ENCODE data around the gene LARP1.

DNA sequence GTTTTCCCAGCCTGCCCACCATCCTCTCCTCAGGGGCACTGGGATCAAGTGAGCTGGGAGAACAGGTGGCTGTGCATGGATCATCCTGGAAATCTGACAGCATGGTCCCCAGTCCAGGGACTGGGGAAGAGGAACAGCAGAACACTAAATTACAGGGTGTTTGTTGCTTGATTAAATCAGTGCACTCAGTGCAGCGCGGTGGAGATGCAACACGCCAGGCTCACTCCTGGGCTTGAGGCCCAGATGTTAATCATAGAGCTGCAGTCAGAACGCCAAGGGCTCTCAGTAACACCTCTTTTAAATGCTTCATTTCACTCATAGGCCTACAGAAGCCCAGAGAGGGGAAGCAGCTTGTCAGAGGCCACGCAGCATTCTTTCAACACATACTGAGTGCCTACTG is 14.2 kb upstream of the LARP1 start:
- TF ChIP-seq, protein P1, sequence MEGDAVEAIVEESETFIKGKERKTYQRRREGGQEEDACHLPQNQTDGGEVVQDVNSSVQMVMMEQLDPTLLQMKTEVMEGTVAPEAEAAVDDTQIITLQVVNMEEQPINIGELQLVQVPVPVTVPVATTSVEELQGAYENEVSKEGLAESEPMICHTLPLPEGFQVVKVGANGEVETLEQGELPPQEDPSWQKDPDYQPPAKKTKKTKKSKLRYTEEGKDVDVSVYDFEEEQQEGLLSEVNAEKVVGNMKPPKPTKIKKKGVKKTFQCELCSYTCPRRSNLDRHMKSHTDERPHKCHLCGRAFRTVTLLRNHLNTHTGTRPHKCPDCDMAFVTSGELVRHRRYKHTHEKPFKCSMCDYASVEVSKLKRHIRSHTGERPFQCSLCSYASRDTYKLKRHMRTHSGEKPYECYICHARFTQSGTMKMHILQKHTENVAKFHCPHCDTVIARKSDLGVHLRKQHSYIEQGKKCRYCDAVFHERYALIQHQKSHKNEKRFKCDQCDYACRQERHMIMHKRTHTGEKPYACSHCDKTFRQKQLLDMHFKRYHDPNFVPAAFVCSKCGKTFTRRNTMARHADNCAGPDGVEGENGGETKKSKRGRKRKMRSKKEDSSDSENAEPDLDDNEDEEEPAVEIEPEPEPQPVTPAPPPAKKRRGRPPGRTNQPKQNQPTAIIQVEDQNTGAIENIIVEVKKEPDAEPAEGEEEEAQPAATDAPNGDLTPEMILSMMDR (IDR thresholded peaks at IDR 0.05) = no peak
- TF ChIP-seq POLR2A (IDR thresholded peaks at IDR 0.05) = no peak
